Fibroblast of the conjunctiva (primary cell): ENCODE measurements around the gene GRAP2.

Experiments used
- DNase-seq: peaks from one replicate; pipeline ENCODE4 v3.0.0-alpha.2; 2010; ENCODE audit warnings: low read depth

The GRAP2 gene

DNA sequence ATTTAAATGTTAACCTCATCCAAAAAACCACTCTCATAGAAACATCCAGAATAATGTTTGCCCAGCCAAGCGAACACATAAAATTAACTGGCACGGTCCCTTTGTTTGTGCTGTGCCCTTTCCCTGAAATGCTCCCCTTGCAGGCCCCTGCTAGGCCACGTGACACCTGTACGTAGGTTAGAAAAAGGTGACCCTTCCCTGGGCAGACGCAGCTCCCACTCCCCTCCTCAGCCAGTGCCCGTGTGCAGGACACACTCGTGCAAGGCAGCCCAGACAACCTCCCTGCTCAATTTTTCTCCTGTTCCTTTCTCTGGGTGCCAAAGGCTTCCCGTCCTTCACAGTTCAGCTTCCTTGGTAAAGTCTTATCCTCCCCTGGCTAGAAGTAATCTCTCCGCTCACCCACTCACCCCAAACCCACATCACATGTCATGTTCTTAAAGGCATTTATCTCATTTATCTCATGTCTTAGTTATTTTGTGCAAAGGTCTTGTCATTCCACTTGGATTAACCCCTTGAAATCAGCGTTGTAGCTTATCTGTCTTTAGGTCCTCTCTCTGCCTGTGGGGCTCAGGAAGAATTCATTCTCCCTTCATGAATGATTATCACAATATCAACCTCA, 114.6 kb downstream of the GRAP2 start:
- no peak for DNase-seq

DNA sequence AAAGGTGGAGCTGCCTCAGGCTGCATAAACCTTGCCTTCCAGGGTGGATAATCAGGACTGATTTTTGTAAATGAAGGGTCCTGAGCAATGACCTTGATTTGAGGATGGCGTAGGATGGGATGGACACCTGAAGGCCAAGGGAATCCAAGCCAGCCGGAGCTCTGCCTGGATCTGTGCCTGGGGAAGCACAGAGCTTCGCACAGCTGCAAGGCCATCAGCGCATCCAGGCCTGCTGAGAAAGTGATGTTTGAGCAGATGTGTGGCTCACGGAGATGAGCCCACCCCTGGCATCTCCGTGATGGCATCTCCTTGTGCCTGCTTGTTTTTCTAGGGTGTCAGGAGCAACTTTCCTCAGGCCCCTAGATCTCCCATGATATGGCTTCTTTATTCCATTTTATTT, 117.2 kb downstream of the GRAP2 start:
- DNase-seq: no peak

DNA sequence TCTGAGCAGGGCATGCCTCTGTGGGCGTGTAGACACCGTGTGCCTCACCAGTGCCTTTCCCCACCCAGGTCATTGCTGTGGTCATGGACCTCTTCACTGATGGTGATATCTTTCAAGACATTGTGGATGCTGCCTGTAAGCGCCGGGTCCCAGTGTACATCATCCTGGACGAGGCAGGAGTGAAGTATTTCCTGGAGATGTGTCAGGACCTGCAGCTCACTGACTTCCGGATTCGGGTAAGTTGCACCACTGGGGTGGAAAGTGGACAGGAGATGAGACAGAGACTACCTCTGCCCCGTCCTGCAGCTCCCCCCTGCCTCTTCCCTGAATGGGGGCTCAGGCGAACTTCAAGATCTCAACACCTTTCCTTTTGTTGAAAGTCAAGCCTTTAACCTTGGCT, 118.2 kb downstream of the GRAP2 start:
- no peak for DNase-seq

DNA sequence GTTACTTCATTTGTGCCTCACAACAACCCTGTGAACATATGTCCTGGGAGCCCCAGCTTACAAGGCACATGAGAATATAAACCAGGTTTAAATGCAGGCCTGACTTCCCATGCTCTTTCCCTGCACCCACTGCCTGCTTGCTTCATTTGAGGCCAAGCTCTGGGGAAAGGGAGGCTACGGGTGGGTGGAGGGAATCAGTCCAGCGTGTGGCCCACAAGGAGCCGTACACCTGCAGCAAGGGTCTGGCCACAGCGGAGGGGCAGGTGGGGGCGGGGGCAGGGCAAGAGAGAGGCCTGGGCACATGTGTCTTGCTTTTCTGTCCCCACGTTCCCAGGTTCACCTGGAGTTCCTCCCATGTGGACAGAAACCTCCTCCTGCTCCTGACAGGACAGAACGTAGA, 120.1 kb downstream of the GRAP2 start:
- no peak for DNase-seq

DNA sequence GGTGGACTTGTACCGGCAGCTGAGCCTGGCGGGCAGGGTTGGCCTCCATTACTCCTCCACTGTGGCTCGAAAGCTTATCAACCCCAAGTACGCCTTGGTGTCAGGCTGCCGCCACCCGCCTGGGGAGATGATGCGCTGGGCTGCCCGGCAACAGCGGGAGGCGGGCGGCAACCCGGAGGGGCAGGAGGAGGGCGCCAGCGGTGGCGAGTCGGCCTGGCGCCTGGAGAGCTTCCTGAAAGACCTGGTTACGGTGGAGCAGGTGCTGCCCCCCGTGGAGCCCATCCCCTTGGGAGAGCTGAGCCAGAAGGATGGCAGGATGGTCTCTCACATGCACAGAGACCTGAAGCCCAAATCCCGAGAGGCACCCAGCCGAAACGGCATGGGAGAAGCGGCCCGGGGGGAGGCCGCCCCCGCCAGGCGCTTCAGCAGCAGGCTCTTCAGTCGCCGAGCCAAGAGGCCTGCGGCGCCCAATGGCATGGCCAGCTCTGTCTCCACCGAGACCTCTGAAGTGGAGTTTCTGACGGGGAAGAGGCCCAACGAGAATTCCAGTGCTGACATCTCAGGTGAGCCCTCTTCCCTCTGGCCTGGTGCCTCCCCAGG, 120.6 kb downstream of the GRAP2 start:
- no peak for DNase-seq

DNA sequence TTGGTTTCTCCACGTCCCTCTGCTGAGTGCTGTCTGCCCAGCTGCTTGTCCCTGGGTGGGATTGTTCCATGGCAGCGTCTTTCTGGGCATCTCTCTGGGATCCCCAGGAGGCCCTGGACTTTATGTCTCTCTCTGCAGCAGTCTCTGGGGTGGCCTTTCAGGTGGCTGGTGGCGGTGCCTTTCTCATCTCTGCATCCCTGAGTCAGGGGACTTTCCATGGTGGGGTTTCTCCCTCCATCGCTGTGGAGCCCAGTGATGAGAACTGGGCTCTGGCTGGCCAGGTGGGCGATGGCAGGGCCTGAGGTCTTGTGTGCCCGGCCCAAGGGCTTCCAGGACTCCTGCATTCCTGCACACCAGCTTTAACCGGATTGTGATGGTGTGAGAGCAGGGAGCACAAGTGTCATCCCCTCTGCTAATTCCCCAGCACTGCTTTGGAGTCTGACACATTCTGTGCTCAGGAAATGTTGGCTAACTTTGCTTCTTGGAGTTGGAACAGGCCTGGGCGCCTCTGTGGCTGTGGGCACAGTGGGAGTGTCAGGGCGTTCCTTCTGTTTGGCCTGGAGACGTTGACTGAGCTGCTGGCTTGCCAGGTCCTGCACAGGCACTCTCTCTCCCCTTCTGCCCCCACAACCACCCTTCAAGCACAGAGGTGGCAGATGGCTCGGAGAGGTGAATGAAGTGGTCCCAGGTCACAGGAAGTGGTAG, 121.8 kb downstream of the GRAP2 start:
- DNase-seq: no peak
